K562 (cell line): ENCODE data around the gene CENPP. TPM values are rescaled to one million over a fixed set of nuclear protein-coding genes. Genes with fewer than 3 reads are reported as not detected.

Experiments
- ATAC-seq: fragments of 200-7000 bp; cut with Tn5 transposase; 3 replicates; pipeline ENCODE4 v1.9.1; 2020; ENCODE audit warnings: moderate library complexity
- BruUV-seq: library from RNA; stranded (reverse); fragments of 400-500 nt; replicated peaks from 2 replicates; lab custom pipeline; 2021; lab: Mats Ljungman, UMichigan
- CTCF ChIA-PET: fragments of 300-600 bp; formaldehyde crosslinking; extraction: SDS; loops from one replicate; lab custom pipeline; 2021; ENCODE audit warnings: low intra/inter-chr PET ratio; lab: Yijun Ruan, JAX
- POLR2A ChIA-PET: fragments of 300-600, 350-650 bp; sonication (Branson Sonifier 250); formaldehyde crosslinking; extraction: SDS; loops from one replicate; lab custom pipeline; 2021; ENCODE audit warnings: antibody characterized with exemption, inconsistent platforms; lab: Yijun Ruan, JAX
- DNase-seq, 4 experiments: peaks; one replicate each; pipeline versions ENCODE4 v3.0.0 to v3.0.0-alpha.2; 2011 to 2018; ENCODE audit warnings: low spot score in 3 of 4, mixed read lengths in 3 of 4; ENCODE audit errors: extremely low read depth in 1 of 4
- FAIRE-seq: peaks from 2 replicates; lab custom pipeline; 2011; peaks lifted over from hg19 to GRCh38; lab: Jason Lieb, UNC
- H2AFZ ChIP-seq: 2 replicates; pipeline ENCODE4 v1.6.0; 2011; ENCODE audit warnings: low read depth, low read length, control low read depth, inconsistent platforms
- H3K27ac ChIP-seq: fragments of 200-600 bp; 3 replicates; pipeline ENCODE4 v1.8.0; 2011; ENCODE audit warnings: low read depth, mild to moderate bottlenecking, control low read depth, inconsistent platforms, low read length, moderate library complexity, mixed read lengths; ENCODE audit errors: extremely low read depth
- H3K27me3 ChIP-seq, 2 experiments: fragments of 300-600 bp in 1 of 2; 2 replicates in 1 of 2; 3 replicates in 1 of 2; pipeline versions ENCODE4 v1.6.0 to v1.8.0; 2011; ENCODE audit warnings: inconsistent platforms in 2 of 2, low read length in 2 of 2, mild to moderate bottlenecking in 1 of 2, mixed read lengths in 1 of 2, moderate library complexity in 1 of 2; ENCODE audit not compliant: control insufficient read depth in 2 of 2, insufficient read depth in 2 of 2
- H3K36me3 ChIP-seq: fragments of 300-600 bp; 3 replicates; pipeline ENCODE4 v1.8.0; 2011; ENCODE audit warnings: mild to moderate bottlenecking, low read length, inconsistent platforms; ENCODE audit not compliant: control insufficient read depth, insufficient read depth
- H3K4me1 ChIP-seq, 2 experiments: fragments of 200-600 bp in 1 of 2; replicated peaks in 1 of 2; 2 replicates in 1 of 2; 3 replicates in 1 of 2; pipeline versions ENCODE4 v1.5.1 to v1.8.0; 2011; ENCODE audit warnings: inconsistent platforms in 2 of 2, low read length in 2 of 2, mild to moderate bottlenecking in 1 of 2, mixed read lengths in 1 of 2, moderate library complexity in 1 of 2; ENCODE audit not compliant: control insufficient read depth in 2 of 2, insufficient read depth in 2 of 2
- H3K4me2 ChIP-seq: 2 replicates; pipeline ENCODE4 v1.6.1; 2011; ENCODE audit warnings: low read length, control low read depth, inconsistent platforms, mixed read lengths; ENCODE audit not compliant: insufficient read depth
- H3K4me3 ChIP-seq: fragments of 200-600 bp; sonication (generic), shearing (Covaris generic); 2 replicates; pipeline ENCODE4 v1.5.1; 2016; ENCODE audit warnings: control low read depth, inconsistent platforms
- H3K79me2 ChIP-seq: fragments of 200-600 bp; 3 replicates; pipeline ENCODE4 v1.8.0; 2011; ENCODE audit warnings: low read length, inconsistent platforms; ENCODE audit not compliant: control insufficient read depth, insufficient read depth
- H3K9ac ChIP-seq, 2 experiments: 2 replicates each; pipeline versions ENCODE4 v1.6.0 to v1.6.1; 2011; ENCODE audit warnings: low read depth in 2 of 2, low read length in 2 of 2, control low read depth in 1 of 2, inconsistent platforms in 1 of 2, mild to moderate bottlenecking in 1 of 2, mixed read lengths in 1 of 2; ENCODE audit not compliant: insufficient read depth in 1 of 2
- H3K9me1 ChIP-seq: one replicate; pipeline ENCODE4 v1.6.0; 2011; ENCODE audit warnings: inconsistent platforms, mild to moderate bottlenecking, low read length, moderate library complexity; ENCODE audit not compliant: control insufficient read depth, insufficient read depth
- H3K9me3 ChIP-seq: replicated peaks from 2 replicates; pipeline ENCODE4 v1.5.1; 2011; ENCODE audit warnings: low read depth, low read length, inconsistent platforms; ENCODE audit not compliant: control insufficient read depth, insufficient read depth
- H4K20me1 ChIP-seq: replicated peaks from 2 replicates; pipeline ENCODE4 v1.6.1; 2011; ENCODE audit warnings: low read length, inconsistent platforms, mixed read lengths; ENCODE audit not compliant: control insufficient read depth, insufficient read depth
- BCLAF1 ChIP-seq, 2 experiments: fragments of 450-650 bp in 1 of 2; IDR thresholded peaks; 2 replicates each; pipeline ENCODE4 v1.6.1; 2011 to 2017; ENCODE audit warnings: low read depth in 2 of 2, antibody characterized with exemption in 1 of 2, borderline replicate concordance in 1 of 2, low read length in 1 of 2, mild to moderate bottlenecking in 1 of 2, mixed read lengths in 1 of 2; ENCODE audit not compliant: control insufficient read depth in 1 of 2
- CREB3L1 ChIP-seq: fragments of 450-650 bp; IDR thresholded peaks from 2 replicates; pipeline ENCODE4 v1.6.1; 2014; ENCODE audit warnings: low read depth, mild to moderate bottlenecking, moderate library complexity, borderline replicate concordance
- PTRF ChIP-seq: fragments of 450-650 bp; IDR thresholded peaks from 2 replicates; pipeline ENCODE4 v1.6.1; 2016; ENCODE audit warnings: mild to moderate bottlenecking, missing genetic modification characterization, missing compliant biosample characterization
- SIRT6 ChIP-seq: IDR thresholded peaks from one replicate; pipeline ENCODE4 v1.6.1; 2012; ENCODE audit warnings: low read depth, mild to moderate bottlenecking, control low read depth, inconsistent platforms, low read length, moderate library complexity
- SMC3 ChIP-seq: conservative IDR thresholded peaks from 2 replicates; pipeline ENCODE4 v1.6.1; 2011; ENCODE audit warnings: low read depth, low read length, improper control_type of control experiment; ENCODE audit not compliant: insufficient read depth
- SPI1 ChIP-seq: IDR thresholded peaks from 2 replicates; pipeline ENCODE4 v1.6.1; 2011; ENCODE audit warnings: low read depth, low read length, control low read depth, borderline replicate concordance
- SREBF2 ChIP-seq: sonication (generic); formaldehyde crosslinking; IDR thresholded peaks from 2 replicates; pipeline ENCODE4 v1.4.0; 2020; ENCODE audit warnings: mild to moderate bottlenecking, missing genetic modification reagents
- ZNF134 ChIP-seq: fragments of 250-450 bp; sonication (Bioruptor Pico); conservative IDR thresholded peaks from 2 replicates; pipeline ENCODE4 v1.4.0; 2020
- ZNF639 ChIP-seq, 2 experiments: fragments of 200-800 bp in 1 of 2; sonication (Bioruptor generic) in 1 of 2; sonication (generic) in 1 of 2; formaldehyde crosslinking in 1 of 2; IDR thresholded peaks in 1 of 2; conservative IDR thresholded peaks in 1 of 2; 2 replicates each; pipeline versions ENCODE4 v1.5.0 to v1.6.1; 2016 to 2020; ENCODE audit warnings: missing compliant biosample characterization in 1 of 2, missing genetic modification characterization in 1 of 2, missing genetic modification reagents in 1 of 2
- ZNF696 ChIP-seq: fragments of 250-450 bp; sonication (Bioruptor Pico); conservative IDR thresholded peaks from 2 replicates; pipeline ENCODE4 v1.4.0; 2020; ENCODE audit warnings: mild to moderate bottlenecking, moderate library complexity
- WGBS: fragments of 100-300 bp; shearing (Covaris generic); methylation state at CpG from one replicate; pipeline ENCODE4 v1.1.6; 2016; ENCODE audit warnings: low coverage, mixed read lengths; ENCODE audit not compliant: insufficient coverage; ENCODE audit errors: missing lambda C conversion rate; 5-methylcytosine and 5-hydroxymethylcytosine counted together
- in situ Hi-C: fragments of 300-500 bp; cut with MboI; formaldehyde crosslinking; loops from 4 replicates; pipeline ENCODE4 v1.15.0; 2018; ENCODE audit warnings: inconsistent platforms, mixed read lengths
- intact Hi-C: fragments of 100-400 bp; cut with micrococcal nuclease; formaldehyde crosslinking; loops from 2 replicates; pipeline ENCODE4 v1.14.2; 2022
- polyA plus RNA-seq, 8 experiments: library from polyadenylated mRNA; depleted of rRNA in 4 of 8; stranded (reverse) in 5 of 8; unstranded in 3 of 8; fragments of >200 nt; fragmentation: Nextera tagmentation in 2 of 8; fragmentation: Illumina TruSeq in 1 of 8; extraction: Ambion mirVana in 2 of 8; extraction: Trizol in 1 of 8; gene quantifications; 2 replicates each; pipeline versions ENCODE4 v1.2.1 to v1.2.3, GENCODE V29; 2011 to 2014; ENCODE audit warnings: inconsistent platforms in 1 of 8, missing spikeins in 1 of 8
- total RNA-seq, 7 experiments: library from RNA; depleted of rRNA in 6 of 7; stranded (reverse); fragments of >200 nt in 6 of 7; fragmentation: Illumina TruSeq in 2 of 7; extraction: Trizol in 2 of 7; gene quantifications; 2 replicates each; pipeline versions ENCODE4 v1.2.1 to v1.2.3, GENCODE V29; 2011 to 2021; ENCODE audit warnings: low replicate concordance in 1 of 7

Gene CENPP
- total and polyA plus RNA-seq, 9 of the 15 experiments (the other 6 are each of a cell fraction or from before 2014, with no cell fraction given): 8.0 to 28.5 (median 17.9) TPM

GRCh38 chr9:92637326-92637725, 311.6 kb downstream of the CENPP start:
- no peak for TF ChIP-seq PTRF
- TF ChIP-seq SPI1: no peak
- TF ChIP-seq BCLAF1 (IDR thresholded peaks at IDR 0.05; ENCODE audit: borderline replicate concordance in 1 of 2, control insufficient read depth in 1 of 2, low read depth in 2 of 2, low read length in 1 of 2): no peak
- TF ChIP-seq ZNF639 (CRISPR knock-in tag; conservative IDR thresholded peaks at IDR 0.05 in 1 of 2, IDR thresholded peaks at IDR 0.05 in 1 of 2): no peak
- TF ChIP-seq ZNF134 (CRISPR knock-in tag): no peak
- TF ChIP-seq SMC3: no peak
- no peak for TF ChIP-seq ZNF696 (CRISPR knock-in tag)
- no peak for TF ChIP-seq SIRT6
- TF ChIP-seq CREB3L1: no peak
- no peak for TF ChIP-seq SREBF2 (CRISPR knock-in tag)
- ATAC-seq (no peak), DNase-seq (no peak), FAIRE-seq (no peak)
- no peaks in the 10 kb centered on the region for H3K79me2 ChIP-seq
- H3K4me3 ChIP-seq: no peak overlapping the region
- no peaks in the 10 kb centered on the region for H3K9me1 ChIP-seq
- no TSS peak for BruUV-seq
- peaks cover 85% of the 10 kb centered on the region for H3K36me3 ChIP-seq
- no peaks in the 10 kb centered on the region for H3K9me3 ChIP-seq
- no peaks in the 10 kb centered on the region; the same call in 1 of the 2 replicates for H4K20me1 ChIP-seq
- ChIA-PET CTCF (no interaction called here), POLR2A (no interaction called here)
- H3K27me3 ChIP-seq: no peaks in the 10 kb centered on the region
- H3K9ac ChIP-seq: no peak overlapping the region
- peaks cover 0 to 5% of the 10 kb centered on the region in 2 experiments; a peak in 1 of 5 replicates for H3K4me1 ChIP-seq
- WGBS: 97% methylated on average over 5 of the region's 7 CpGs
- H3K4me2 ChIP-seq: no peak overlapping the region
- in situ Hi-C loops (loop anchor here (5.0 to 10.0 kb wide), 2 partner anchors 313 to 500 kb away; partner anchors contain the start of genes CENPP and NOL8), intact Hi-C loops (loop anchor here (10.0 kb wide), 1 partner anchor 157 kb away; no protein-coding TSS in a partner anchor)
- H3K27ac ChIP-seq: no peak overlapping the region
- H2AFZ ChIP-seq: no peak overlapping the region
